WTC11 (cell line): ENCODE measurements around the gene CCDC12.

ENCODE experiments used
- CTCF ChIP-seq: fragments of 200-600 bp; IDR thresholded peaks from 2 replicates; pipeline ENCODE4 v1.8.0; 2022; ENCODE audit warnings: antibody characterized with exemption
- E2F1 ChIP-seq: sonication (generic); formaldehyde crosslinking; IDR thresholded peaks from 2 replicates; pipeline ENCODE4 v1.8.0; 2022; ENCODE audit warnings: mild to moderate bottlenecking, missing genetic modification reagents
- FOXK1 ChIP-seq: sonication (generic); formaldehyde crosslinking; IDR thresholded peaks from 2 replicates; pipeline ENCODE4 v1.8.0; 2022; ENCODE audit warnings: mild to moderate bottlenecking, moderate library complexity, missing genetic modification reagents
- IRF2 ChIP-seq: sonication (generic); formaldehyde crosslinking; IDR thresholded peaks from 2 replicates; pipeline ENCODE4 v1.8.0; 2022; ENCODE audit warnings: low read depth, missing genetic modification reagents, borderline replicate concordance
- NR3C1 ChIP-seq: sonication (generic); formaldehyde crosslinking; conservative IDR thresholded peaks from 2 replicates; pipeline ENCODE4 v1.8.1; 2023; ENCODE audit warnings: low read depth, mild to moderate bottlenecking, missing genetic modification reagents
- RELA ChIP-seq: sonication (generic); formaldehyde crosslinking; IDR thresholded peaks from 2 replicates; pipeline ENCODE4 v1.8.1; 2022; ENCODE audit warnings: missing genetic modification reagents, mild to moderate bottlenecking, borderline replicate concordance
- SMAD4 ChIP-seq: sonication (generic); formaldehyde crosslinking; IDR thresholded peaks from 2 replicates; pipeline ENCODE4 v1.8.0; 2022; ENCODE audit warnings: mild to moderate bottlenecking, missing genetic modification reagents
- STAT6 ChIP-seq: sonication (generic); formaldehyde crosslinking; conservative IDR thresholded peaks from 2 replicates; pipeline ENCODE4 v1.8.1; 2023; ENCODE audit warnings: mild to moderate bottlenecking, low read depth, missing genetic modification reagents, moderate library complexity
- TEAD4 ChIP-seq: sonication (generic); formaldehyde crosslinking; IDR thresholded peaks from 2 replicates; pipeline ENCODE4 v1.8.0; 2022; ENCODE audit warnings: mild to moderate bottlenecking, missing genetic modification reagents

- TF ChIP-seq CTCF (no peak), IRF2 (CRISPR knock-in tag) (no peak), RELA (CRISPR knock-in tag) (no peak), E2F1 (CRISPR knock-in tag) (no peak), NR3C1 (CRISPR knock-in tag) (no peak), STAT6 (CRISPR knock-in tag) (no peak), SMAD4 (CRISPR knock-in tag) (no peak), TEAD4 (CRISPR knock-in tag) (no peak), FOXK1 (CRISPR knock-in tag) (no peak)
Measured at GRCh38 chr3:46994801-46995731, 18.5 kb upstream of the CCDC12 start.
